Measurements from ENCODE around the gene PHF21B. TPM values are rescaled to one million over a fixed set of nuclear protein-coding genes. Genes with fewer than 3 reads are reported as not detected.

The PHF21B gene
- total and polyA plus RNA-seq, 3 donors from 2014 or later, result 8.5 to 37.9 (median 19.0) TPM

DNA sequence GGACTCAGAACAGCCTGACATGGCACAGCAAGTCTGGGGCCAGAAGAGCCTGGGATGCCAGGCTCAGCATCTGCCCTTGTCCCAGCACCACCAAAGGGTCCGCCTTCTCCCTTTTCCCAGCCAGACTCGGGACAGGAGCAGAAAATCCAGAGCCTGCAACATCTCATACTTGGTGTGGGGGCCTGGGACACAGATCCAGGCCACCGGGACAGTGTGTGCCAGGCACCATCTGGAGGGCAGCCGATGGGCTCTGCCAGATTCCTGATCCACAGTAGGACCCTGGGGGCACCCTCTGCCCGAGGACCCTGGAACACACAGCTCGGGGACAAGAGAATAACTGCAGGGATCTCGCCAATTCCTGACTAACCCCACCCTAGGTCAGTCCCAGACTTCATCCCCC lies 67.7 kb downstream of the PHF21B start:
- no peaks in the 10 kb centered on the region for H3K9me3 ChIP-seq
- TF ChIP-seq, protein P1, sequence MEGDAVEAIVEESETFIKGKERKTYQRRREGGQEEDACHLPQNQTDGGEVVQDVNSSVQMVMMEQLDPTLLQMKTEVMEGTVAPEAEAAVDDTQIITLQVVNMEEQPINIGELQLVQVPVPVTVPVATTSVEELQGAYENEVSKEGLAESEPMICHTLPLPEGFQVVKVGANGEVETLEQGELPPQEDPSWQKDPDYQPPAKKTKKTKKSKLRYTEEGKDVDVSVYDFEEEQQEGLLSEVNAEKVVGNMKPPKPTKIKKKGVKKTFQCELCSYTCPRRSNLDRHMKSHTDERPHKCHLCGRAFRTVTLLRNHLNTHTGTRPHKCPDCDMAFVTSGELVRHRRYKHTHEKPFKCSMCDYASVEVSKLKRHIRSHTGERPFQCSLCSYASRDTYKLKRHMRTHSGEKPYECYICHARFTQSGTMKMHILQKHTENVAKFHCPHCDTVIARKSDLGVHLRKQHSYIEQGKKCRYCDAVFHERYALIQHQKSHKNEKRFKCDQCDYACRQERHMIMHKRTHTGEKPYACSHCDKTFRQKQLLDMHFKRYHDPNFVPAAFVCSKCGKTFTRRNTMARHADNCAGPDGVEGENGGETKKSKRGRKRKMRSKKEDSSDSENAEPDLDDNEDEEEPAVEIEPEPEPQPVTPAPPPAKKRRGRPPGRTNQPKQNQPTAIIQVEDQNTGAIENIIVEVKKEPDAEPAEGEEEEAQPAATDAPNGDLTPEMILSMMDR (IDR thresholded peaks at IDR 0.05), result no peak
- no peak for TF ChIP-seq POLR2A (IDR thresholded peaks at IDR 0.05)
- H3K4me1 ChIP-seq, result no peaks in the 10 kb centered on the region
- WGBS, 2 donors, result 85 to 92% methylated on average over 2 to 7 of the region's 7 CpGs
- no peaks in the 10 kb centered on the region for H3K36me3 ChIP-seq (ENCODE audit: low read depth, missing control alignments)
- intact Hi-C loops (cut with DNase I; ENCODE audit: low total_unique reads), result no loop called here
- no peak overlapping the region for H3K27ac ChIP-seq
- DNase-seq, result no peak
- H3K4me3 ChIP-seq, result no peak overlapping the region
- H3K27me3 ChIP-seq, result no peaks in the 10 kb centered on the region

GRCh38 chr22:44941207-44941606 lies 68.6 kb downstream of the PHF21B start:
- Histone ChIP-seq H3K27ac (no peak overlapping the region), H3K36me3 (ENCODE audit: low read depth, missing control alignments) (no peaks in the 10 kb centered on the region), H3K4me1 (no peaks in the 10 kb centered on the region), H3K4me3 (no peak overlapping the region), H3K27me3 (no peaks in the 10 kb centered on the region), H3K9me3 (no peaks in the 10 kb centered on the region)
- 64 to 81% methylated on average over 15 of the region's 15 CpGs for WGBS, 2 donors
- no peak for DNase-seq
- intact Hi-C loops (cut with DNase I; ENCODE audit: low total_unique reads), result no loop called here
- TF ChIP-seq, protein P1 (IDR thresholded peaks at IDR 0.05), result no peak
- no peak for TF ChIP-seq POLR2A (IDR thresholded peaks at IDR 0.05)

DNA sequence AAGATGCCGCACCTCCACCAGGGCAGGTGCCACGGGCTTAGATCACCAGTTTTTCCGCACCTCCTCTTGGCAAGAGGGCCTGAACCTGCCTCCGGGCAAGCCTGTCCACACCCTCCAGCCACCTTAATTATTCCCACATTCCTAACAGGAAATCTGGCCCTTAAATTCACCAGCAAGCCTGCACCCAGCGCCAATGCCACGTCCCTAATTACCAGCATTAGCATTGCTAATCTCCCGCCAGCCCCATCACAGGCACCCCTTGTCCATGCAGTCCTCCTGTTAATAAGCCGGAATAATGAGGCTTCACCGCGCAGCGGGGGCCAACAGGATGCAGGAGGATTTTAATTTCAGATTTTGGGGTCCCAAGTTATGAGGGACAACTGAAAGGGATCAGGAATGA lies 69.7 kb downstream of the PHF21B start:
- H3K27ac ChIP-seq, result no peak overlapping the region
- WGBS, 2 donors, result 86 to 92% methylated on average over 11 of the region's 11 CpGs

DNA sequence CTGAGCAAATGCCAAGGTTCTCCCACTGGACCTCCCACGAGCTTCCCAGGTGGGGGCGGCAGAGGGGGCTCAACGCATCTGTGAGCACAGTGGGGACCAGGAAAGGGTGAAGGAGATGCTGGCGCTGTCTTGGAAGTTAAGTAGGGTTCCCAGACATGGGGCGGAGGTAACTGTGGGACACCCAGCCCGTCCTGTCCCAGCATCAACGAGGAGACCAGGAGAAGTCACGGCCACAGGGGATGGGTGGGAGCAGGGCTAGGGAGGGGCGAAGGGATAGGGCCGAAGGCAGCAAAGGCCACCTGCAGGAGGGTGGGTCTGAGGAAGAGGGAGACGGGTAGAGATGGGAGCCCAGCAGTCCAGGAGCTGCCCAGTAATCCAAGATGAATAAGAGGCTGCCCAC lies 70.4 kb downstream of the PHF21B start:
- no peak for TF ChIP-seq POLR2A (IDR thresholded peaks at IDR 0.05)
- TF ChIP-seq, protein P1 (IDR thresholded peaks at IDR 0.05), result no peak
- no peaks in the 10 kb centered on the region for H3K4me1 ChIP-seq
- H3K27me3 ChIP-seq, result no peaks in the 10 kb centered on the region
- H3K36me3 ChIP-seq (ENCODE audit: low read depth, missing control alignments), result no peaks in the 10 kb centered on the region
- WGBS, 2 donors, result 86% methylated on average over 10 to 11 of the region's 11 CpGs
- no peaks in the 10 kb centered on the region for H3K9me3 ChIP-seq
- intact Hi-C loops (cut with DNase I; ENCODE audit: low total_unique reads), result no loop called here
- no peak for DNase-seq
- no peak overlapping the region for H3K27ac ChIP-seq
- no peak overlapping the region for H3K4me3 ChIP-seq

More for the DNA sequence above, 69.7 kb downstream of the PHF21B start:
- H3K36me3 ChIP-seq (ENCODE audit: low read depth, missing control alignments), result no peaks in the 10 kb centered on the region
- DNase-seq, result no peak
- no peaks in the 10 kb centered on the region for H3K4me1 ChIP-seq
- intact Hi-C loops (cut with DNase I; ENCODE audit: low total_unique reads), result no loop called here
- TF ChIP-seq POLR2A (IDR thresholded peaks at IDR 0.05), result no peak
- TF ChIP-seq, protein P1 (IDR thresholded peaks at IDR 0.05), result no peak
- no peaks in the 10 kb centered on the region for H3K9me3 ChIP-seq
- H3K4me3 ChIP-seq, result no peak overlapping the region
- no peaks in the 10 kb centered on the region for H3K27me3 ChIP-seq

- Histone ChIP-seq H3K36me3 (ENCODE audit: low read depth, missing control alignments) (no peaks in the 10 kb centered on the region), H3K9me3 (no peaks in the 10 kb centered on the region), H3K4me1 (no peaks in the 10 kb centered on the region), H3K27ac (no peak overlapping the region), H3K4me3 (no peak overlapping the region), H3K27me3 (no peaks in the 10 kb centered on the region)
- intact Hi-C loops (cut with DNase I; ENCODE audit: low total_unique reads), result no loop called here
- TF ChIP-seq, protein P1 (IDR thresholded peaks at IDR 0.05), result no peak
- no peak for TF ChIP-seq POLR2A (IDR thresholded peaks at IDR 0.05)
- 83 to 88% methylated on average over 14 of the region's 14 CpGs for WGBS, 2 donors
- DNase-seq, result no peak
Observed at GRCh38 chr22:44938886-44939285, 70.9 kb downstream of the PHF21B start.
